GM18508 (cell line): ENCODE results near the gene DCANP1.

ENCODE experiments used
- ATAC-seq: cut with Tn5 transposase; IDR thresholded peaks from one replicate; pipeline ENCODE4 v1.9.1; 2021; ENCODE audit warnings: moderate number of reproducible peaks; ENCODE audit not compliant: insufficient read depth, unreplicated experiment

DCANP1 gene

GRCh38 chr5:135428586-135428985, 18.6 kb downstream of the DCANP1 start:
- no peak for ATAC-seq

- no peak for ATAC-seq
Observed at GRCh38 chr5:135426102-135427082, 20.8 kb downstream of the DCANP1 start.

- no peak for ATAC-seq
Observed at GRCh38 chr5:135425641-135426040, 21.5 kb downstream of the DCANP1 start.

- ATAC-seq = no peak
Observed at GRCh38 chr5:135423846-135424168, 23.3 kb downstream of the DCANP1 start.

GRCh38 chr5:135423146-135423845, 23.9 kb downstream of the DCANP1 start:
- ATAC-seq = no peak

- ATAC-seq = no peak
Observed at GRCh38 chr5:135422419-135422818, 24.7 kb downstream of the DCANP1 start.

GRCh38 chr5:135417083-135417482, 30.1 kb downstream of the DCANP1 start:
- ATAC-seq = no peak

- ATAC-seq = no peak
Observed at GRCh38 chr5:135405082-135405481, 42.1 kb downstream of the DCANP1 start.

- ATAC-seq = no peak
Observed at GRCh38 chr5:135402031-135402430, 45.1 kb downstream of the DCANP1 start.

- no peak for ATAC-seq
Observed at GRCh38 chr5:135400866-135401265, 46.3 kb downstream of the DCANP1 start.

GRCh38 chr5:135399794-135400542, 47.2 kb downstream of the DCANP1 start:
- ATAC-seq = no peak

- peak; percentile 52 for ATAC-seq
Observed at GRCh38 chr5:135398855-135399793, 48.0 kb downstream of the DCANP1 start, which contains the start of gene MACROH2A1. Gene MACROH2A1 (minus strand): TSS chr5:135399231. CDS start chr5:135389093, 10,138 bp downstream.

- ATAC-seq = no peak
Observed at GRCh38 chr5:135398160-135398854, 48.8 kb downstream of the DCANP1 start.

GRCh38 chr5:135397084-135397483, 50.1 kb downstream of the DCANP1 start:
- ATAC-seq = no peak

GRCh38 chr5:135396459-135397055, 50.6 kb downstream of the DCANP1 start:
- no peak for ATAC-seq

GRCh38 chr5:135395866-135396265, 51.3 kb downstream of the DCANP1 start:
- ATAC-seq = no peak

GRCh38 chr5:135395451-135395850, 51.7 kb downstream of the DCANP1 start:
- ATAC-seq = no peak
